ENCODE data around the gene ZNF69. TPM values are rescaled to one million over a fixed set of nuclear protein-coding genes. Genes with fewer than 3 reads are reported as not detected.

ZNF69 gene
- total RNA-seq, 1 experiment from 2014 or later: 4.3 TPM

GRCh38 chr19:11853358-11853757 is 34.2 kb upstream of the ZNF69 start:
- Histone ChIP-seq H3K9ac (ENCODE audit: low read length) (no peak overlapping the region), H3K27me3 (ENCODE audit: low read length) (no peaks in the 10 kb centered on the region), H3K9me2 (replicated peaks; ENCODE audit: low read length) (no peaks in the 10 kb centered on the region), H3K36me3 (ENCODE audit: low read depth, low read length) (peaks cover 10% of the 10 kb centered on the region; the same call in 1 of the 2 replicates), H3F3A (ENCODE audit: low read length, unreplicated experiment) (no peaks in the 10 kb centered on the region), H4K20me1 (ENCODE audit: low read length) (no peaks in the 10 kb centered on the region), H3K9me3 (ENCODE audit: low read length) (peaks cover 9% of the 10 kb centered on the region; the same call in 1 of the 2 replicates), H2AFZ (ENCODE audit: low read length) (no peak overlapping the region), H3K4me2 (ENCODE audit: low read length) (no peak overlapping the region), H3K27ac (ENCODE audit: low read length) (no peak overlapping the region), H3K4me3 (ENCODE audit: low read length) (no peak overlapping the region), H3K79me2 (ENCODE audit: low read length) (no peaks in the 10 kb centered on the region), H3K4me1 (ENCODE audit: insufficient read depth, low read length) (no peaks in the 10 kb centered on the region)
- TF ChIP-seq EZH2 (IDR thresholded peaks at IDR 0.05; ENCODE audit: low read length, unreplicated experiment) (no peak), EZH2phosphoT487 (IDR thresholded peaks at IDR 0.05; ENCODE audit: borderline replicate concordance, low read length) (no peak)
- TF ChIP-seq, protein P1, sequence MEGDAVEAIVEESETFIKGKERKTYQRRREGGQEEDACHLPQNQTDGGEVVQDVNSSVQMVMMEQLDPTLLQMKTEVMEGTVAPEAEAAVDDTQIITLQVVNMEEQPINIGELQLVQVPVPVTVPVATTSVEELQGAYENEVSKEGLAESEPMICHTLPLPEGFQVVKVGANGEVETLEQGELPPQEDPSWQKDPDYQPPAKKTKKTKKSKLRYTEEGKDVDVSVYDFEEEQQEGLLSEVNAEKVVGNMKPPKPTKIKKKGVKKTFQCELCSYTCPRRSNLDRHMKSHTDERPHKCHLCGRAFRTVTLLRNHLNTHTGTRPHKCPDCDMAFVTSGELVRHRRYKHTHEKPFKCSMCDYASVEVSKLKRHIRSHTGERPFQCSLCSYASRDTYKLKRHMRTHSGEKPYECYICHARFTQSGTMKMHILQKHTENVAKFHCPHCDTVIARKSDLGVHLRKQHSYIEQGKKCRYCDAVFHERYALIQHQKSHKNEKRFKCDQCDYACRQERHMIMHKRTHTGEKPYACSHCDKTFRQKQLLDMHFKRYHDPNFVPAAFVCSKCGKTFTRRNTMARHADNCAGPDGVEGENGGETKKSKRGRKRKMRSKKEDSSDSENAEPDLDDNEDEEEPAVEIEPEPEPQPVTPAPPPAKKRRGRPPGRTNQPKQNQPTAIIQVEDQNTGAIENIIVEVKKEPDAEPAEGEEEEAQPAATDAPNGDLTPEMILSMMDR (conservative IDR thresholded peaks at IDR 0.05; ENCODE audit: low read depth, low read length): no peak
- CTCF ChIA-PET: no interaction called here
- intact Hi-C loops (cut with micrococcal nuclease): no loop called here
- POLR2A ChIA-PET (ENCODE audit: unreplicated experiment): no interaction called here
- no TSS peak for BruUV-seq (replicated peaks)
- ATAC-seq: no peak
- DNase-seq: no peak

- ATAC-seq (no peak), DNase-seq (no peak)
- Histone ChIP-seq H3K9me3 (ENCODE audit: low read length) (peaks cover 21% of the 10 kb centered on the region), H3K36me3 (ENCODE audit: low read depth, low read length) (peaks cover 10% of the 10 kb centered on the region; the same call in 1 of the 2 replicates), H3K27me3 (ENCODE audit: low read length) (no peaks in the 10 kb centered on the region), H3K4me3 (ENCODE audit: low read length) (no peak overlapping the region), H3K4me2 (ENCODE audit: low read length) (no peak overlapping the region), H3K4me1 (ENCODE audit: insufficient read depth, low read length) (no peaks in the 10 kb centered on the region), H3K27ac (ENCODE audit: low read length) (no peak overlapping the region), H3K9me2 (replicated peaks; ENCODE audit: low read length) (no peaks in the 10 kb centered on the region), H3F3A (ENCODE audit: low read length, unreplicated experiment) (no peaks in the 10 kb centered on the region), H3K9ac (ENCODE audit: low read length) (no peak overlapping the region), H2AFZ (ENCODE audit: low read length) (no peak overlapping the region), H3K79me2 (ENCODE audit: low read length) (no peaks in the 10 kb centered on the region), H4K20me1 (ENCODE audit: low read length) (no peaks in the 10 kb centered on the region)
- POLR2A ChIA-PET (ENCODE audit: unreplicated experiment): no interaction called here
- intact Hi-C loops (cut with micrococcal nuclease): no loop called here
- TF ChIP-seq EZH2phosphoT487 (IDR thresholded peaks at IDR 0.05; ENCODE audit: borderline replicate concordance, low read length): no peak
- no peak for TF ChIP-seq EZH2 (IDR thresholded peaks at IDR 0.05; ENCODE audit: low read length, unreplicated experiment)
- TF ChIP-seq, protein P1 (conservative IDR thresholded peaks at IDR 0.05; ENCODE audit: low read depth, low read length): no peak
- no TSS peak for BruUV-seq (replicated peaks)
- CTCF ChIA-PET: no interaction called here
These were observed 30.9 kb upstream of the ZNF69 start for GRCh38 chr19:11856596-11857250.

DNA sequence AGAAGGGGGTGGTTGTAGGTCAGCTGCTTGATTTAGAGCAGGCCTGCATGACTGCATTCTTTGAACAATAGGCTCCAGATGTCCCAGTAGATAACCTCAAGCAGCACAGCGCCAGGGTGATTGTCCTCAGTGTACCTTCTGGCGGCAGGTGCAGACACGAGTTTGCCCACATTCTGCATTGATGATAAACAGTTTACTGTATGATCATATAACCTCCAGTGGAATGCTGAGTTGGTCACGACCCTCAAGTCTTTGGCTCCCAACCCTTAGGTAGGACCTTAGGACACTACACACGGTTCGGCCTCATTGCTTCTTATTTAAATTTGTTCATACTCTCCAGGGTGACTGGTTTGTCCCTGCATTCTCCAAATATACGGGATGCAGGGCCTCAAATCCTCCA is 26.9 kb upstream of the ZNF69 start:
- H3K4me3 ChIP-seq (ENCODE audit: low read length): no peak overlapping the region
- no TSS peak for BruUV-seq (replicated peaks)
- intact Hi-C loops (cut with micrococcal nuclease): no loop called here
- ATAC-seq (no peak), DNase-seq (no peak)
- H4K20me1 ChIP-seq (ENCODE audit: low read length): no peaks in the 10 kb centered on the region
- CTCF ChIA-PET: no interaction called here
- POLR2A ChIA-PET (ENCODE audit: unreplicated experiment): no interaction called here
- no peaks in the 10 kb centered on the region for H3K4me1 ChIP-seq (ENCODE audit: insufficient read depth, low read length)
- H3K36me3 ChIP-seq (ENCODE audit: low read depth, low read length): peaks cover 2% of the 10 kb centered on the region; the same call in 1 of the 2 replicates
- no peaks in the 10 kb centered on the region for H3K27me3 ChIP-seq (ENCODE audit: low read length)
- peaks cover 27% of the 10 kb centered on the region for H3K9me3 ChIP-seq (ENCODE audit: low read length)
- TF ChIP-seq EZH2phosphoT487 (IDR thresholded peaks at IDR 0.05; ENCODE audit: borderline replicate concordance, low read length) (no peak), EZH2 (IDR thresholded peaks at IDR 0.05; ENCODE audit: low read length, unreplicated experiment) (no peak)
- H3K9ac ChIP-seq (ENCODE audit: low read length): no peak overlapping the region
- no peak overlapping the region for H3K4me2 ChIP-seq (ENCODE audit: low read length)
- no peaks in the 10 kb centered on the region for H3K79me2 ChIP-seq (ENCODE audit: low read length)
- no peak overlapping the region for H2AFZ ChIP-seq (ENCODE audit: low read length)
- H3F3A ChIP-seq (ENCODE audit: low read length, unreplicated experiment): no peaks in the 10 kb centered on the region
- H3K9me2 ChIP-seq (replicated peaks; ENCODE audit: low read length): no peaks in the 10 kb centered on the region
- H3K27ac ChIP-seq (ENCODE audit: low read length): no peak overlapping the region

All from PC-3 (cell line).